A673 (cell line): Measurements from ENCODE around the gene RTN4IP1.

ENCODE experiments used
- CTCF ChIP-seq: fragments of 300-800, 200-600 bp; sonication (generic); conservative IDR thresholded peaks from 2 replicates; pipeline ENCODE4 v1.5.1; 2017; ENCODE audit warnings: low read depth, mild to moderate bottlenecking, antibody characterized with exemption, low read length, moderate library complexity, mixed read lengths
- EZH2 ChIP-seq: fragments of 200-600 bp; sonication (generic); IDR thresholded peaks from 2 replicates; pipeline ENCODE4 v1.6.1; 2017; ENCODE audit warnings: borderline replicate concordance, low read depth, mild to moderate bottlenecking, mixed read lengths, antibody characterized with exemption, low read length; ENCODE audit not compliant: poor library complexity, severe bottlenecking

GRCh38 chr6:106557837-106558236 is 71.5 kb downstream of the RTN4IP1 start:
- TF ChIP-seq CTCF, result no peak
- no peak for TF ChIP-seq EZH2
